ENCODE measurements around the gene MAPKAPK5.

DNA sequence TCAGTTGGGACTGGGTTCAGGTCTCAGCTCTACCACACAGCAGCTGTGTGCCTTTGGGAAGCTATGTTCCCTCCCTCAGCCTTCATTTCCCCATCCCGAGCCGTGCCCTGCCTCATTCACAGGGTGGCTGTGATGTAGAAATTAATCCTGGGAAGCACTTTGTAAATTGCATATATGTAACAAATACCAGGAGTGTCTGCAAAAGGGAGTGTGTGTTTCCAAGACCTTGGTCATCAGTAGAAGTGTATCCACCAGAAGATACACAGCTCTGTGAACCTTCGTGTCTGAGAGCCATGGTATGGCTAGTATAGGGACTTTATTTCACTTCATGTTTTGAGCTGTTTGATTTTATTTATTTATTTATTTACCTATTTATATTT lies 49.2 kb upstream of the MAPKAPK5 start:
- TF ChIP-seq, protein P1, sequence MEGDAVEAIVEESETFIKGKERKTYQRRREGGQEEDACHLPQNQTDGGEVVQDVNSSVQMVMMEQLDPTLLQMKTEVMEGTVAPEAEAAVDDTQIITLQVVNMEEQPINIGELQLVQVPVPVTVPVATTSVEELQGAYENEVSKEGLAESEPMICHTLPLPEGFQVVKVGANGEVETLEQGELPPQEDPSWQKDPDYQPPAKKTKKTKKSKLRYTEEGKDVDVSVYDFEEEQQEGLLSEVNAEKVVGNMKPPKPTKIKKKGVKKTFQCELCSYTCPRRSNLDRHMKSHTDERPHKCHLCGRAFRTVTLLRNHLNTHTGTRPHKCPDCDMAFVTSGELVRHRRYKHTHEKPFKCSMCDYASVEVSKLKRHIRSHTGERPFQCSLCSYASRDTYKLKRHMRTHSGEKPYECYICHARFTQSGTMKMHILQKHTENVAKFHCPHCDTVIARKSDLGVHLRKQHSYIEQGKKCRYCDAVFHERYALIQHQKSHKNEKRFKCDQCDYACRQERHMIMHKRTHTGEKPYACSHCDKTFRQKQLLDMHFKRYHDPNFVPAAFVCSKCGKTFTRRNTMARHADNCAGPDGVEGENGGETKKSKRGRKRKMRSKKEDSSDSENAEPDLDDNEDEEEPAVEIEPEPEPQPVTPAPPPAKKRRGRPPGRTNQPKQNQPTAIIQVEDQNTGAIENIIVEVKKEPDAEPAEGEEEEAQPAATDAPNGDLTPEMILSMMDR (conservative IDR thresholded peaks at IDR 0.05) = no peak
- TF ChIP-seq ZFX (IDR thresholded peaks at IDR 0.05) = no peak

Measured in C4-2B (cell line).